Astrocyte of the hippocampus (primary cell): ENCODE data around the gene KDM4C.
"Not testable (repeated sequence)": the region's sequence is repeated elsewhere in the genome, so short reads cannot be mapped to it uniquely, and the experiment has no call there.

Experiments
- DNase-seq: peaks from one replicate; pipeline ENCODE4 v3.0.0; 2011; ENCODE audit warnings: low read depth, low spot score

Gene KDM4C

DNA sequence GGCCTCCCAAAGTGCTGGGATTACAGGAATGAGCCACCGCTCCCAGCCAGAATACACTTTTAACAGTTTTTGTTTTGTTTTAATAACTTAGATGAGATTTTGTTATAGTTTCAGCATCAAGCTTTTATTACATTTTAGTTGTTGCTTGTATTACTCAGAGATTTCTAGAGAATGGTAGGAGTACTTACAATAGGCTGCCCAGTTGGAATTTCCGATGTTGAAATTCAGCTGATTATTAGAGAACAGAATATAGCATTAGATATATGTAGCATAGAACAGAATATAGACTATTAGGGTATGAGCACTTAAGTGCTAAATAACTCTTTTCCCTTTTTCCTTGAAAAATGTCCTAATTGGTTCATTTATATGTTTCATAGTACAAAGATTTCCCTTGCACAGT is 6.2 kb downstream of the KDM4C start:
- DNase-seq = no peak

DNA sequence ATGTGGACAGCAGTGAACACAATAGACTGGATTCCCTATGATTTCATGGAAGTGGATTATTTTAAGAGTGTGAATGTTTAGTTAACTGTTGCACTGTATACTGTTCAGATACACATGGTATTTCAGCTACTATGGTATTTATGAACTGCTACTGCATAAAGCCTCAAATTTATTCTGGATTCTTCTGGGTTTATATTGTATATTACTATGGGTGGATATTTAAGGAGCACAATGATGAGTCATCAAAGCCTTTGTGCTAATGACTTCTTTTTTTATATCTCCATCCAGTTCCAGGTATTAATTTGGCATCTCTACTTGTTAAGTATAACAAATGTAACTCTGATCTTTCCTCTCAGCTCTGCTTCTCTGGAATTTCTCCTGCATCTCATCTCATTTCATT is 6.8 kb downstream of the KDM4C start:
- DNase-seq = no peak

- no peak for DNase-seq
Observed at GRCh38 chr9:6764950-6765349, 7.2 kb downstream of the KDM4C start.

GRCh38 chr9:6765396-6765795 is 7.6 kb downstream of the KDM4C start:
- no peak for DNase-seq

DNA sequence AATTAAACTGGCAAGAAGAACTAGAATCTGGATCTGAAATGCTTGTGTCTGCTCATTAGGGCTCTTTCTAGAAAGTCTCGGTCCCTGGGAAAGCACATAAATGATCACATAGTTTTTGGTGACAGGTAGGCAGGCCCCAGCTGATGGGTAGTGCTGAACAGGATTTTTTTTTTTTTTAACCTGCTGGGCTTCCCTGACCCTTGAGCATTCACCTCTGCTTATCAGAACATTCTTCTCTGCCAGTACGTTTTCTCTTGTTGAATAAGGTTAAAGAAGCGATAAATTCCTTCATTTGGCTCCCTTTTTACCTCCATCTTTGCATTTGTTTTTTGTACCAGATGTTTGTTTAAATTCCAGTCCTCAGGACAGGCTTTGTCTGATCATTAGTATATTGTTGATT is 8.8 kb downstream of the KDM4C start:
- no peak for DNase-seq

- not testable (repeated sequence) for DNase-seq
Observed at GRCh38 chr9:6768587-6768986, 10.8 kb downstream of the KDM4C start.

- no peak for DNase-seq
Observed at GRCh38 chr9:6771722-6772121, 13.9 kb downstream of the KDM4C start.

DNA sequence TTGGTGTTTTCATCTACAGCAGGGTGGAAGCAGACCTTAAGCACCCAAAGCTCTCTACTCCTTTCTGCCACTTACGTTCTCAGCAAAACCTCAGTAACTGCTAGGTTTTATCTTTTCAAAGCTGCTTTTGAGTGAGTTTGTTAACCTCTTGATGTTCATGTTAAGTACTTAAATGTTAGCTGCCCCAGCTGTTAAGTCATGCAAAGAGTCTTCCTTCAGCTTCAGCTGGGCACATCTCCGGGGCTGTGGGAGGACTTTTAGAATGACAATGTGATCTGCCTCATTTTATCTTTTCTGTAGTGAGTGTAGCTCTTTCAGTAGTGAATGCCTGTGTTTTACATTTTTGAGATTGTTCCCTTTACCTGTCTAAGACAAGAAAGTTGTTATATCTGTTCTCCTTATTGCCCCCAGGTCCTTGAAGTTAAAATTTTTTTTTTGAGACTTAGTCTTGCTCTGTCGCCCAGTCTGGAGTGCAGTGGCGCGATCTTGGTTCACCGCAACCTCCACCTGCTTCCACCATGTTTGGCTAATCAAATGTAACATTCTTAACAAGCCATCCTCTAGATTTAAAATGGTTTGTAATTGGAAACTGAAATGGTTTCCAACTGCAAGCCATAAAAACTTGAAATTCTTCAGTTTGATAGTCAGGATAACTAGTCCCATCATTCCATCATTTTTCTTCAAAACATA is 19.6 kb downstream of the KDM4C start:
- no peak for DNase-seq

GRCh38 chr9:6779417-6780241 is 21.9 kb downstream of the KDM4C start:
- peak; percentile 54 for DNase-seq

- no peak for DNase-seq
Observed at GRCh38 chr9:6780690-6781089, 22.9 kb downstream of the KDM4C start.

DNA sequence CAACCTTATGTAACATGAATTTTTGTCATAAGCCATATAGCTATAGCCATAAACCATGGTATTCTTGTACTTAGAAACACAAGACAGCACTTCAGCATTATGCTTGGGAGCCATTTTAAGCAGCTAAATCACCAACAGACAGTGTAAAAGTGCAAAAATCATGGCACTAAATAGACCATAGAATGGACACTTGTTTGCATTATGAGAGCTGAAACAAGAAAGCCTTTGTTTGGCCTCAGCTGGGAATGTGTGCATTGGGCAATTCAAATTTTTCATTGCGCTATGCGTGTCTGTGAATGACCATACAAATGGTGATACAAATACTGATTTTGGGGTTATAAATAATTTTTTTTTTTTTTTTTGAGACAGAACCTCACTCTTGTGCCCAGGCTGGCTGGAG is 23.7 kb downstream of the KDM4C start:
- no peak for DNase-seq

DNA sequence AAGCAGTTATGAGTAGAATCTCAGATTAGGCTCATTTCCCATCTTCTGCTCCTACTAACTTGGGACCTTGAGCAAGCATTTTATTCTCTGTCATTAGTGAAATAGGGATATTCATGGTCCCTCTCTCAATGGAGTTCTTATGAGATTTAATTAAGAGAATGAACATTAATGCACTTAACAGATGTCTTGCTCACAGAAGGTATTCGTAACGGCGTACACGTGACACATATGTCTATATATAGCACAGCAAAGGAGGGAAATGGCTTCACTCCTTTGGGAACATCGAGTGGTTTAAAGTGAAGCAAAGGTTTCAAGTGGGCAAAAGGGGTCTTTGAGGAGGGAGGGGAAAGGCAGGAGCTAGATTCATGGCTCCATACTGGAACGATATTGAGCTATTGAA is 24.6 kb downstream of the KDM4C start:
- DNase-seq = no peak

DNA sequence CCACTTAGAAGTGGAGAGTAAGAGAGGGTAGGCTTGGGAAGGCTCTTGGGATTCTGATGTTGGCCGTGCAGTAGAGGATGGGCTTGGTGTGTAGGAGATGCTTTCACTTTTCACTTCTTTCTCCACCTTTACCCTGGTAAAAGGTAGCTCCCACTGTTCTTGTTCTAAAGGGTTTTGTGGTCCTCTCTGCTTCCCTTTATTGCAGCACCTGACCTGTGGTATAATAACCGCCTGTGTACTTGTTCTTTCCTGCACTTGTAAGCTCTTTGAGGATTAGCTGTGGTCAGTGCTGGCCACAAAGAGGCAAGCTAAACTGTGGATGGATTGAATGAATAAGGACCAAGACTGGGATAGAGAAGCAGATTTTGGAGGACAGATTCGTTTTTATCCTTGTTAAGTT is 25.2 kb downstream of the KDM4C start:
- peak; percentile 36 for DNase-seq

GRCh38 chr9:6783753-6784152 is 26.0 kb downstream of the KDM4C start:
- no peak for DNase-seq

DNA sequence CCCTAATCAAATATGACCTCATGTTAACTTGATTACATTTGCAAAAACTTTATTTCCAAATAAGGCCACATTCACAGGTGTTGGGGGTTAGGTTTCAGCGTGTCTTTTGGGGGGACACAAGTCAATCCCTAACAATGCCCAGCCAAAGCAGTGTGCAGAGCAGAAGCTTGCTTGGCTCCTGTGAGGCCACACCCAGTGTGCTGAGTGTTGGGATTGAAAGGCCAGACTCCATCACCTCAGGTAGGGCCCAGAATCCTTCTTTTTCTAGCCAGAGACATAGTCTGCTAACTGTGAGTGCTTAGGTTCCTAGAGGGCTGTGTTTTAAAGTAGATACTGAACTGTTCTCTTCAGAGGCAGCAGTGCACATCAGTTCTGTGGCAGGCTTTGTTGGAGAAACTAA is 27.9 kb downstream of the KDM4C start:
- DNase-seq = no peak

DNA sequence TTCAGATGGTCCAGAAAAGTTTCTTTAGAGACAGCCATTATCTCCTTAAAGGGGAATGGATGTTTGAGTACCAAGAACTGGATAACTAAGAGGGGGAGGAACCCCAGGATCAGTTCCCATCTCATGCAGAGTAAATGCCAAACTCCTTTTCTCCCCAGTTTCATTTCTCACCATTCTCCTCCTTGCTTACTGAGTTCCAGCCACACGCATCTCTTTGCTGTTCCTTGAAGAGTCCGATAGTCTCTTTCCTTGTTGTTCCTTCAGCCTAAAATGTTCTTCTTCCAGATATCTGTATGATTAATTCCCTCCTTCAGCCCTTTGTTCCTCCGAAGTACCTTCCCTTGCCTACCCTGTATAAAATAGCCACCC is 30.0 kb downstream of the KDM4C start:
- no peak for DNase-seq

DNA sequence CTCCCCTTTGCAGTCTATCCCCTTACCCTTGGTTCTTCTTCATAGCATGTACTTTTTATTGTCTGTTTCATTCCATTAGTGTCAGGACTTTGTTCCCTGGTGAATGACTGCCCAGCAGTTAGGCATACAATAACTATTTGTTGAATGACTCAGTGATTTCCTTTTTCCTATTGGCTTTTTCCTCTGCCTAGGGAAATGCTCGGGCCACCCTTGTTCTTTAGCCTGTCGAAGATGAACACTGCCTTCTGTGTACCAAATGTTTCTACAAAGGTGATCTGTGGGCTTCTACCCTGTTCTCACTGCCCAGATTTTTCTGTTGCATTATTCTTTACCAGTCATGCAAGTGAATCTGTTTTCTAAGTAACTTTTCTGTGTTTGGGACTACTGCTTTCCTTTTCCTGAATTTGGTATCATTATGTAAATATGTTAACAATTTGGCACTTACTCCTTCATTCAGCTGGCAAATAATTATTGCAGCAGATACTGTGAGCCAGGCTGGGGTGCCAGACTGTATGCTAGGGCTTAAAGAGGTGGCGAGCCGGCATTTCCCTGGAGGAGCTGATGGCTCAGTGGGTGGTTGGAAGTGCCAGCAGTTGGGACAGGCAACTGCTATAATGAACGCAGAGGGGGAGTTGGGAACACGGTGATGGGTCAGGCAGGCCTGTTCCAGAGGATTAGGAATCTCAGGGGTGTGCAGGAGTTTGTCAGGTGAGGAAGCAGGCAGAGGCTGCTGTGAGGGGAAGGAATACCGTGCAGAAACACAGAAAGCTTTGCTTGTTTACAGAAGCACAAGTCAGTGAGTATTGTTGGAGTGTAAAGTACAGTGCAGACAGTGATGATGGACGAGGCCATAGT is 30.6 kb downstream of the KDM4C start:
- DNase-seq = peak; percentile 57

GRCh38 chr9:6789017-6789338 is 31.2 kb downstream of the KDM4C start:
- not testable (repeated sequence) for DNase-seq

DNA sequence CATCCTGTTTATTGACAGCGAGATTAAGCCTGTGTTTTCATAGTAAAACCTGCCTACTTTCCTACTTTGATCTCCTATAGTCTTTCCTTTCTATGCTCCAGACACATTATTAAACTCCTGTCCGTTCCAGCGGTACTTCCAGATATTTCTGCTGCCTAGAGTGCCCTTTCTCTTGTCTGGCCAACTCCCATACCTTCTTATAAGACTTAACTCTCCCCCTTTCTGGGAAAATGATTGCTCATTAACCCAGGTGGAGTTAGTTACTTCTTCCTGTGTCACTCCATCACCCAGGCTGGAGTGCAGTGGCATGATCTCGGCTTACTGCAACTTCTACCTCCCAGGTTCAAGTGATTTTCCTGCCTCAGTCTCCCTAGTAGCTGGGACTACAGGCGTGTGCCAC is 33.1 kb downstream of the KDM4C start:
- no peak for DNase-seq

- no peak for DNase-seq
Observed at GRCh38 chr9:6793203-6793602, 35.4 kb downstream of the KDM4C start.

DNA sequence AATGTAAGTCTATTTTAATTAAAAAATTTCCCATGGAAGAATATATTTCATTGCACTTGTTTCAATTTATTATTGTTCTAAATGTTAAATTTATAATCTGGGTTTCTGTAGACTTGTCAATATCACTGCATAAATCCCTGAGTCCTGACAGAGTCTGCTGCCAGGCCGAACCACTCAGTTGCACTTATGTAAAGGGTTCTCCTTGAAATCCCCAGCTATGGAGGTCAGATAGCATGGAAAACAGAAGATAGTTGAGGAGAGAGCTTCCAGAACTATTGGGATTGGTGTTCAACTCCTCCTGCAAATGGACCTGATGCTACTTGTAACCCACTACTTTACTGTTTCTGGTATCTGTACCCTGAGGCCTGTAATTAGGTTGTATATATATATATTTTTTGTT is 37.2 kb downstream of the KDM4C start:
- no peak for DNase-seq

- DNase-seq = no peak
Observed at GRCh38 chr9:6802926-6803325, 45.2 kb downstream of the KDM4C start.

- DNase-seq = peak; percentile 69
Observed at GRCh38 chr9:6805532-6805931, 47.8 kb downstream of the KDM4C start.
